H1 (cell line): ENCODE data around the gene RAET1G. TPM values are rescaled to one million over a fixed set of nuclear protein-coding genes. Genes with fewer than 3 reads are reported as not detected.

ENCODE experiments used
- CTCF ChIA-PET: fragments of 300-600 bp; sonication (Branson Sonifier 250); formaldehyde crosslinking; loops from one replicate; lab custom pipeline; 2021; ENCODE audit not compliant: partially characterized antibody; lab: Charles Lee
- POLR2A ChIA-PET: fragments of 300-600 bp; sonication (Branson Sonifier 250); formaldehyde crosslinking; loops from one replicate; lab custom pipeline; 2021; ENCODE audit warnings: inconsistent platforms; ENCODE audit not compliant: partially characterized antibody; lab: Charles Lee
- DNase-seq, 2 experiments: peaks; one replicate each; pipeline versions ENCODE4 v3.0.0 to v3.0.0-alpha.2; 2010 to 2022; ENCODE audit warnings: low spot score in 2 of 2, low read depth in 1 of 2, mixed read lengths in 1 of 2
- FAIRE-seq: peaks from 2 replicates; lab custom pipeline; 2011; peaks lifted over from hg19 to GRCh38; lab: Jason Lieb, UNC
- H2AFZ ChIP-seq: 2 replicates; pipeline ENCODE4 v1.8.1; 2012; ENCODE audit warnings: low read length, inconsistent platforms
- H2AK5ac ChIP-seq: 2 replicates; pipeline ENCODE4 v1.6.1; 2013; ENCODE audit warnings: low read depth, low read length
- H2BK120ac ChIP-seq: replicated peaks from 2 replicates; pipeline ENCODE3; 2013; ENCODE audit warnings: low read depth, low read length, inconsistent platforms
- H2BK12ac ChIP-seq: 2 replicates; pipeline ENCODE4 v1.6.1; 2013; ENCODE audit warnings: low read depth, low read length
- H2BK15ac ChIP-seq: 2 replicates; pipeline ENCODE4 v1.6.1; 2013; ENCODE audit warnings: low read length
- H2BK20ac ChIP-seq: 2 replicates; pipeline ENCODE4 v1.6.1; 2013; ENCODE audit warnings: low read length
- H2BK5ac ChIP-seq: 2 replicates; pipeline ENCODE4 v1.6.1; 2013; ENCODE audit warnings: low read depth, low read length
- H3K14ac ChIP-seq: 2 replicates; pipeline ENCODE4 v1.6.1; 2013; ENCODE audit warnings: inconsistent platforms; ENCODE audit not compliant: insufficient read length
- H3K18ac ChIP-seq: 2 replicates; pipeline ENCODE4 v1.6.1; 2013; ENCODE audit warnings: low read length; ENCODE audit errors: extremely low read depth
- H3K23ac ChIP-seq: 2 replicates; pipeline ENCODE4 v1.6.1; 2013; ENCODE audit warnings: inconsistent platforms; ENCODE audit not compliant: insufficient read length
- H3K23me2 ChIP-seq: 2 replicates; pipeline ENCODE4 v1.6.1; 2013; ENCODE audit warnings: low read depth, low read length
- H3K27ac ChIP-seq: 2 replicates; pipeline ENCODE4 v1.6.1; 2011; ENCODE audit warnings: low read depth, low read length, inconsistent platforms
- H3K27me3 ChIP-seq, 4 experiments: replicated peaks in 1 of 4; 1 replicate in 1 of 4; 2 replicates in 3 of 4; pipeline versions ENCODE4 v1.6.1 to v1.8.1; 2011 to 2013; ENCODE audit warnings: low read length in 3 of 4, mild to moderate bottlenecking in 3 of 4, inconsistent platforms in 2 of 4, mixed read lengths in 2 of 4, moderate library complexity in 1 of 4; ENCODE audit not compliant: control insufficient read depth in 3 of 4, insufficient read depth in 3 of 4; ENCODE audit errors: extremely low read depth in 1 of 4
- H3K36me3 ChIP-seq, 4 experiments: 2 replicates each; pipeline versions ENCODE4 v1.6.1 to v1.8.1; 2011 to 2013; ENCODE audit warnings: mild to moderate bottlenecking in 4 of 4, low read length in 3 of 4, moderate library complexity in 2 of 4, control low read depth in 1 of 4, inconsistent platforms in 1 of 4; ENCODE audit not compliant: insufficient read depth in 4 of 4, control insufficient read depth in 2 of 4
- H3K4ac ChIP-seq: replicated peaks from 2 replicates; pipeline ENCODE3; 2013; ENCODE audit warnings: low read length, low read depth, mixed read lengths, inconsistent platforms; ENCODE audit not compliant: insufficient read length
- H3K4me1 ChIP-seq, 4 experiments: replicated peaks in 1 of 4; 1 replicate in 1 of 4; 2 replicates in 3 of 4; pipeline versions ENCODE4 v1.6.1 to v1.8.1; 2011 to 2013; ENCODE audit warnings: low read length in 3 of 4, inconsistent platforms in 2 of 4, mixed read lengths in 1 of 4; ENCODE audit not compliant: insufficient read depth in 4 of 4, control insufficient read depth in 3 of 4
- H3K4me2 ChIP-seq, 2 experiments: 2 replicates each; pipeline versions ENCODE4 v1.6.1 to v1.8.1; 2011 to 2013; ENCODE audit warnings: low read depth in 2 of 2, low read length in 2 of 2, control low read depth in 1 of 2, inconsistent platforms in 1 of 2, mild to moderate bottlenecking in 1 of 2; ENCODE audit not compliant: insufficient read depth in 1 of 2
- H3K4me3 ChIP-seq, 4 experiments: fragments of 200-600, 300-600 bp in 1 of 4; sonication (generic), shearing (Covaris generic), sonication (Bioruptor Twin) in 1 of 4; 2 replicates each; pipeline versions ENCODE4 v1.5.1 to v1.8.1; 2011 to 2016; ENCODE audit warnings: low read length in 4 of 4, low read depth in 3 of 4, control low read depth in 2 of 4, inconsistent platforms in 2 of 4, mild to moderate bottlenecking in 2 of 4, mixed read lengths in 1 of 4, moderate library complexity in 1 of 4; ENCODE audit not compliant: insufficient read depth in 2 of 4; ENCODE audit errors: extremely low read depth in 1 of 4
- H3K56ac ChIP-seq: replicated peaks from 2 replicates; pipeline ENCODE3; 2013; ENCODE audit warnings: low read depth, mild to moderate bottlenecking, mixed read lengths, low read length, inconsistent platforms; ENCODE audit not compliant: insufficient read length
- H3K79me1 ChIP-seq: 2 replicates; pipeline ENCODE4 v1.6.1; 2013; ENCODE audit warnings: low read depth, low read length, control low read depth
- H3K79me2 ChIP-seq, 2 experiments: 2 replicates each; pipeline versions ENCODE4 v1.6.1 to v1.8.1; 2012 to 2013; ENCODE audit warnings: low read length in 2 of 2, mild to moderate bottlenecking in 2 of 2, inconsistent platforms in 1 of 2; ENCODE audit not compliant: insufficient read depth in 2 of 2, control insufficient read depth in 1 of 2
- H3K9ac ChIP-seq, 4 experiments: replicated peaks in 1 of 4; 1 replicate in 1 of 4; 2 replicates in 3 of 4; pipeline versions ENCODE4 v1.6.1 to v1.8.1; 2011 to 2013; ENCODE audit warnings: low read depth in 3 of 4, low read length in 3 of 4, control low read depth in 2 of 4, mild to moderate bottlenecking in 2 of 4, moderate library complexity in 2 of 4, inconsistent platforms in 1 of 4; ENCODE audit errors: extremely low read depth in 1 of 4
- H3K9me3 ChIP-seq, 2 experiments: 2 replicates each; pipeline versions ENCODE4 v1.6.1 to v1.8.1; 2012 to 2013; ENCODE audit warnings: mild to moderate bottlenecking in 2 of 2, moderate library complexity in 2 of 2, control low read depth in 1 of 2, inconsistent platforms in 1 of 2, low read depth in 1 of 2, low read length in 1 of 2, mixed read lengths in 1 of 2; ENCODE audit not compliant: insufficient read depth in 2 of 2
- H4K20me1 ChIP-seq, 2 experiments: replicated peaks in 1 of 2; 2 replicates each; pipeline versions ENCODE3 to v1.8.1; 2011 to 2013; ENCODE audit warnings: inconsistent platforms in 2 of 2, low read length in 2 of 2, mild to moderate bottlenecking in 1 of 2; ENCODE audit not compliant: insufficient read depth in 2 of 2, control insufficient read depth in 1 of 2
- H4K5ac ChIP-seq: 2 replicates; pipeline ENCODE4 v1.6.1; 2013; ENCODE audit warnings: low read length, low read depth, mixed read lengths, inconsistent platforms; ENCODE audit not compliant: insufficient read length
- H4K8ac ChIP-seq: 2 replicates; pipeline ENCODE4 v1.8.0; 2013; ENCODE audit warnings: mild to moderate bottlenecking, moderate library complexity, low read length, inconsistent platforms; ENCODE audit not compliant: insufficient read depth; ENCODE audit errors: extremely low read depth
- H4K91ac ChIP-seq: replicated peaks from 2 replicates; pipeline ENCODE3; 2013; ENCODE audit warnings: low read length, mixed read lengths, inconsistent platforms; ENCODE audit not compliant: insufficient read length
- ASH2L ChIP-seq: fragments of 200-600, 300-600 bp; sonication (generic); IDR thresholded peaks from one replicate; pipeline ENCODE4 v1.7.1; 2017; ENCODE audit warnings: low read length
- GABPA ChIP-seq: IDR thresholded peaks from 2 replicates; pipeline ENCODE4 v1.6.1; 2011; ENCODE audit warnings: mild to moderate bottlenecking, low read length, moderate library complexity, borderline replicate concordance; ENCODE audit not compliant: insufficient read depth
- JUN ChIP-seq: IDR thresholded peaks from 2 replicates; pipeline ENCODE4 v1.6.1; 2011; ENCODE audit warnings: low read depth, mild to moderate bottlenecking, improper control_type of control experiment, low read length
- SUZ12 ChIP-seq: fragments of 200-600 bp; sonication (generic); IDR thresholded peaks from 2 replicates; pipeline ENCODE4 v1.6.1; 2012; ENCODE audit warnings: mild to moderate bottlenecking, inconsistent platforms, low read length, moderate library complexity, mixed read lengths
- TAF1 ChIP-seq: IDR thresholded peaks from 2 replicates; pipeline ENCODE4 v1.6.1; 2011; ENCODE audit warnings: mild to moderate bottlenecking, low read depth, low read length
- TAF7 ChIP-seq: optimal IDR thresholded peaks from 2 replicates; pipeline ENCODE3; 2011; ENCODE audit warnings: low read depth, mild to moderate bottlenecking, inconsistent platforms, low read length, moderate library complexity, borderline replicate concordance
- TBP ChIP-seq: IDR thresholded peaks from 2 replicates; pipeline ENCODE4 v1.6.1; 2011; ENCODE audit warnings: low read depth, low read length, improper control_type of control experiment
- YY1 ChIP-seq: IDR thresholded peaks from 2 replicates; pipeline ENCODE4 v1.6.1; 2011; ENCODE audit warnings: low read depth, mild to moderate bottlenecking, low read length
- WGBS, 2 experiments: shearing (Covaris generic) in 1 of 2; methylation state at CpG; one replicate each; pipeline versions ENCODE4 v1.1.6 to v1.1.7; 2013 to 2015; ENCODE audit warnings: low lambda C conversion rate in 2 of 2, mixed read lengths in 2 of 2, inconsistent platforms in 1 of 2, low coverage in 1 of 2, missing lambda C conversion rate in 1 of 2; ENCODE audit not compliant: insufficient replicate concordance in 2 of 2, insufficient coverage in 1 of 2, insufficient read length in 1 of 2; ENCODE audit errors: extremely low coverage in 1 of 2, missing lambda C conversion rate in 1 of 2; 5-methylcytosine and 5-hydroxymethylcytosine counted together
- polyA plus RNA-seq, 7 experiments: library from polyadenylated mRNA; depleted of rRNA in 3 of 7; stranded (reverse) in 5 of 7; unstranded in 2 of 7; fragments of >200 nt in 5 of 7; fragments of 200-250 nt in 2 of 7; gene quantifications; 1 replicate in 5 of 7; 2 replicates in 1 of 7; 4 replicates in 1 of 7; pipeline versions ENCODE4 v1.2.1 to v1.2.3, GENCODE V29; 2011 to 2013; ENCODE audit warnings: missing spikeins in 2 of 7, mixed read lengths in 2 of 7
- total RNA-seq: library from RNA; stranded (reverse); fragmentation: NEBNext Ultra II Directional; extraction: Animal tissue kit (Norgen Biotek cat#: 25700); gene quantifications from 2 replicates; pipeline ENCODE4 v1.2.1, GENCODE V29; 2021
- TF ChIP-seq, protein P1 (sequence below): IDR thresholded peaks from 2 replicates; pipeline ENCODE4 v1.6.1; 2012; ENCODE audit warnings: inconsistent platforms
- TF ChIP-seq, protein P2 (sequence below): IDR thresholded peaks from 2 replicates; pipeline ENCODE4 v1.6.1; 2011; ENCODE audit warnings: low read depth, mild to moderate bottlenecking, low read length; ENCODE audit not compliant: insufficient read depth

The RAET1G gene
- total and polyA plus RNA-seq, 2 of the 8 experiments (the other 6 are each of a cell fraction or from before 2014, with no cell fraction given), result 0.08 TPM; not detected in 1

DNA sequence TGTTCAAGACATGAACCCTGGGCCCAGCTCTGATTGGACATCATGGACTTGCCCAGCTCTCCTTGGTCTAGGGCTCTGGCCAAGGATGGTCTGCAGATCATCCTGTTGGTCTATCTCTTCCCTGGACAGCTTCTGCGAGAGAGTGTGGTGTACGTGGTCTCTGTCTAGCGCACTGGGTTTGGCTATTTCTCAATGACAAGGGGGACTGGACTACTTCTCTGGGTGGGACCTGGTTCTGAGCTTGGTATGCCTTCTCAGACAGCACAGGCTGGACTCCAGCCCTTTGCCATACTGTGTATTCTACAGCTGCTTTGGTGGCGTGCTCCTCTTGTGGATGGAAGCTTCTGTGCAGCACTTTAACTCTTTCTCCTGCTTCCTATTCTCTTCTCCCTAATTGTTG is 16.5 kb downstream of the RAET1G start:
- H3K23ac ChIP-seq, result no peak overlapping the region
- TF ChIP-seq TAF1, result no peak
- no peak for TF ChIP-seq GABPA
- TF ChIP-seq, protein P1, sequence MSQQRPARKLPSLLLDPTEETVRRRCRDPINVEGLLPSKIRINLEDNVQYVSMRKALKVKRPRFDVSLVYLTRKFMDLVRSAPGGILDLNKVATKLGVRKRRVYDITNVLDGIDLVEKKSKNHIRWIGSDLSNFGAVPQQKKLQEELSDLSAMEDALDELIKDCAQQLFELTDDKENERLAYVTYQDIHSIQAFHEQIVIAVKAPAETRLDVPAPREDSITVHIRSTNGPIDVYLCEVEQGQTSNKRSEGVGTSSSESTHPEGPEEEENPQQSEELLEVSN, result no peak
- no peak for TF ChIP-seq TAF7
- no peak for TF ChIP-seq ASH2L
- TF ChIP-seq TBP, result no peak
- TF ChIP-seq JUN, result no peak
- TF ChIP-seq YY1, result no peak
- TF ChIP-seq, protein P2, sequence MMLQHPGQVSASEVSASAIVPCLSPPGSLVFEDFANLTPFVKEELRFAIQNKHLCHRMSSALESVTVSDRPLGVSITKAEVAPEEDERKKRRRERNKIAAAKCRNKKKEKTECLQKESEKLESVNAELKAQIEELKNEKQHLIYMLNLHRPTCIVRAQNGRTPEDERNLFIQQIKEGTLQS, result no peak
- no peak for TF ChIP-seq SUZ12
- H3K18ac ChIP-seq, result no peak overlapping the region
- no peak overlapping the region for H4K8ac ChIP-seq
- no peaks in the 10 kb centered on the region for H3K27me3 ChIP-seq
- H3K79me1 ChIP-seq, result no peaks in the 10 kb centered on the region
- H3K79me2 ChIP-seq, result no peaks in the 10 kb centered on the region
- no peak overlapping the region for H4K91ac ChIP-seq
- H4K5ac ChIP-seq, result no peak overlapping the region
- no peak overlapping the region for H2BK15ac ChIP-seq
- no peak overlapping the region for H3K4me2 ChIP-seq
- no peak overlapping the region for H3K4me3 ChIP-seq
- H3K9ac ChIP-seq, result no peak overlapping the region
- H3K56ac ChIP-seq, result no peak overlapping the region
- H2BK20ac ChIP-seq, result no peak overlapping the region
- H2AK5ac ChIP-seq, result no peak overlapping the region
- H3K9me3 ChIP-seq, result peaks cover 15 to 22% of the 10 kb centered on the region in 2 experiments; a peak in 3 of 4 replicates
- no peaks in the 10 kb centered on the region for H3K4me1 ChIP-seq
- no peak overlapping the region for H3K14ac ChIP-seq
- no peak overlapping the region for H3K27ac ChIP-seq
- no peak overlapping the region for H3K4ac ChIP-seq
- no peak overlapping the region for H2BK120ac ChIP-seq
- ChIA-PET POLR2A (interaction anchor here (1.2 kb wide), 1 partner anchor 35 kb away, joined by 3 read pairs; no protein-coding TSS in a partner anchor), CTCF (interaction anchor here (0.7 to 4.8 kb wide), 8 partner anchors 8 to 71 kb away, joined by 3 to 26 read pairs (median 9); no protein-coding TSS in a partner anchor)
- 91% methylated on average over 4 of the region's 4 CpGs; no CpG with 5 or more reads in 1 of the 2 experiments for WGBS, 2 experiments
- H3K36me3 ChIP-seq, result no peaks in the 10 kb centered on the region
- H2BK12ac ChIP-seq, result no peak overlapping the region
- no peaks in the 10 kb centered on the region for H3K23me2 ChIP-seq
- DNase-seq (no peak), FAIRE-seq (no peak)
- no peak overlapping the region for H2AFZ ChIP-seq
- H2BK5ac ChIP-seq, result no peak overlapping the region
- H4K20me1 ChIP-seq, result no peaks in the 10 kb centered on the region
